ENCODE measurements around the gene TP53I11.

TP53I11 gene, protein sequence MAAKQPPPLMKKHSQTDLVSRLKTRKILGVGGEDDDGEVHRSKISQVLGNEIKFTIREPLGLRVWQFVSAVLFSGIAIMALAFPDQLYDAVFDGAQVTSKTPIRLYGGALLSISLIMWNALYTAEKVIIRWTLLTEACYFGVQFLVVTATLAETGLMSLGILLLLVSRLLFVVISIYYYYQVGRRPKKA

DNA sequence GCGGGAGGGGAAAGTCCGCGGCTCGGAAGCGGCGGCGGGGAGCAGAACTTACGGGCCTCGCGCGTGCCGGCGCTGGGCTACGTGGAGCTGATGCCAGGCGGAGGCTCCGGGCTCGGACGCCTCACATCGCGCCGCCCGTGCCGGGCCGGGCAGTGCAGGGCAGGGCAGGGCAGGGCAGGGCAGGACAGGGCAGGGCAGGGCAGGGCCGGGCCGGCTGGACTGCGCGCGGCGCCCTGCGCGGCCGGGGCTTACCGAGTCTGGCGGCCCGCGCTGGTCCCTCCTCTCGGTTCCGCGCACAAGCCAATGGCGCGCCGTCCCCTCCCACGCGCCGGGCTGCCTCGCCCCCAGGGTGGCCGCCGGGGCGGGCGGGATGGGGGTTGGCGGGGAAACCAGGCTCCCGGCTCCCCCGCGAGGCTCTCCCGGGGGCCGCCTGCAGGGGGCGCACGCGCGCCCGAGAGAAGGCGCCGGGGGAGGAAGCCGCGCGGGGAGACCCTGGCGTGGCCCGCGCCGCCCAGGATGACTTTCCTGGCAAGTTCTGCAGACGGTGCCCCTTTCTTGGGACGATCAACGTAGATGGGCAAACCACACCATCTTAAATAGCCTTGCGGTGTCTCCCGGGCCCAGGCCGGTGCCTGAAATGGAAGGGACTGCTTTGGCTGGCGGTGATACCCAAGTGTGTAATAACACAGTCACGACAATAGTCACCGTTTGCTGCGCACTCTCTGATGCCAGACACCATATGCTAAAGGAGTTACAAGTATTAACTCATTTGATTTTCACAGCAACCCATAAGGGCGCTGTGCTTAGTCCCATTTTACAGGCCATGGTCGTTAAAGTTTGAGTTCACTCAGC is at the start of gene TP53I11:
Gene TP53I11 (minus strand): TSS at position 259 of the 852 bp plus-strand sequence. CDS start 12,548 bp downstream, outside the sequence.
- TF ChIP-seq MYC (IDR thresholded peaks at IDR 0.05; ENCODE audit: low read depth, low read length) = no peak
- TF ChIP-seq, protein P1, sequence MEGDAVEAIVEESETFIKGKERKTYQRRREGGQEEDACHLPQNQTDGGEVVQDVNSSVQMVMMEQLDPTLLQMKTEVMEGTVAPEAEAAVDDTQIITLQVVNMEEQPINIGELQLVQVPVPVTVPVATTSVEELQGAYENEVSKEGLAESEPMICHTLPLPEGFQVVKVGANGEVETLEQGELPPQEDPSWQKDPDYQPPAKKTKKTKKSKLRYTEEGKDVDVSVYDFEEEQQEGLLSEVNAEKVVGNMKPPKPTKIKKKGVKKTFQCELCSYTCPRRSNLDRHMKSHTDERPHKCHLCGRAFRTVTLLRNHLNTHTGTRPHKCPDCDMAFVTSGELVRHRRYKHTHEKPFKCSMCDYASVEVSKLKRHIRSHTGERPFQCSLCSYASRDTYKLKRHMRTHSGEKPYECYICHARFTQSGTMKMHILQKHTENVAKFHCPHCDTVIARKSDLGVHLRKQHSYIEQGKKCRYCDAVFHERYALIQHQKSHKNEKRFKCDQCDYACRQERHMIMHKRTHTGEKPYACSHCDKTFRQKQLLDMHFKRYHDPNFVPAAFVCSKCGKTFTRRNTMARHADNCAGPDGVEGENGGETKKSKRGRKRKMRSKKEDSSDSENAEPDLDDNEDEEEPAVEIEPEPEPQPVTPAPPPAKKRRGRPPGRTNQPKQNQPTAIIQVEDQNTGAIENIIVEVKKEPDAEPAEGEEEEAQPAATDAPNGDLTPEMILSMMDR (IDR thresholded peaks at IDR 0.05; ENCODE audit: low read depth, low read length) = peak; percentile 56
- TF ChIP-seq, protein P2, sequence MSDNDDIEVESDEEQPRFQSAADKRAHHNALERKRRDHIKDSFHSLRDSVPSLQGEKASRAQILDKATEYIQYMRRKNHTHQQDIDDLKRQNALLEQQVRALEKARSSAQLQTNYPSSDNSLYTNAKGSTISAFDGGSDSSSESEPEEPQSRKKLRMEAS (IDR thresholded peaks at IDR 0.05; ENCODE audit: low read depth, low read length) = no peak
- TF ChIP-seq POLR2A (IDR thresholded peaks at IDR 0.05; ENCODE audit: extremely low read depth, insufficient read length) = peak; percentile 40

DNA sequence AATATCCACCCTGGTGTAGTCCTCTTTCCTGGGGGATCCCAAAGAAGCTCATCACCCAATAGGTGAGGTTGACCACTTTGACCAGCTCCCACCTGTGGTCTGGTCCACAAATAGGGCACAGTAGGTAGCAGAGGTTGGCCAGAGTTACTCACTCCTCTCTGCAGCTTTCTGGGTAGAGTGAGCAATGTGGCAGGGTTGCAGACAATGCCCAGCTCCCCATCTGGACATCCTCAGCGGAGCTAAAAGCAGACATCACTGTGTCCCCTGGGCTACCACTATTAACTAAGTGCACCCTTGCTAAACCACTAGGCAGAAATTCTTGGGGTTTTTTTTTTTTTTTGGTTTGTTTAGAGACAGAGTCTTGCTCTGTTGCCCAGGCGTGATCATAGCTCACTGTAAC is 48.4 kb upstream of the TP53I11 start:
- no peak for DNase-seq (ENCODE audit: low read depth)
- no peak overlapping the region for H3K4me3 ChIP-seq (ENCODE audit: low read depth, low read length)
- TF ChIP-seq, protein P1 (IDR thresholded peaks at IDR 0.05; ENCODE audit: low read depth, low read length) = no peak
- TF ChIP-seq POLR2A (IDR thresholded peaks at IDR 0.05; ENCODE audit: extremely low read depth, insufficient read length) = no peak
- TF ChIP-seq, protein P2 (IDR thresholded peaks at IDR 0.05; ENCODE audit: low read depth, low read length) = no peak
- no peak for TF ChIP-seq MYC (IDR thresholded peaks at IDR 0.05; ENCODE audit: low read depth, low read length)

More for the DNA sequence above, at the start of gene TP53I11:
- H3K4me3 ChIP-seq (ENCODE audit: low read depth, low read length) = peak within 1 kb of the TSS; percentile 78
- peak; percentile 92 for DNase-seq (ENCODE audit: low read depth)

DNA sequence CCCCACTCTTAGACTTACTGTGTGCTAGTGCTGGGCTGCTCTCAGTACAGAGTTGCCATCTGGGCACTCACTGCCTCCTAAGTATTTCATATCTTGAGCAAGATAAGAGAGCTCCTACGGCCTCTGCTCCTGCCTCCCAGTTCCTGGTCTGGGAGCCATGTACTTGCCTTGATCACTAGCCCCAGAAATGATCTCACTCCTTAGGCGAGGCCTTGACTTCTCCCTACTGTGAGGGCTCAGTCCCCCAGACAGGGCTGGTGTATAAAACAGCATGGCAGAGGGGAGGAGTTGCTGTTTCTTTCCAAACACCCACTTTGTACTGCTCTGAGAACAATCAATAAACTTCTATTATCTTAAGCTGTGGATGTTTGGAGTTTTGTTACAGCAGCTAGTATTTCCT is 47.4 kb upstream of the TP53I11 start:
- TF ChIP-seq POLR2A (IDR thresholded peaks at IDR 0.05; ENCODE audit: extremely low read depth, insufficient read length) (no peak), MYC (IDR thresholded peaks at IDR 0.05; ENCODE audit: low read depth, low read length) (no peak)
- TF ChIP-seq, protein P2 (IDR thresholded peaks at IDR 0.05; ENCODE audit: low read depth, low read length) = no peak
- TF ChIP-seq, protein P1 (IDR thresholded peaks at IDR 0.05; ENCODE audit: low read depth, low read length) = no peak
- H3K4me3 ChIP-seq (ENCODE audit: low read depth, low read length) = no peak overlapping the region
- no peak for DNase-seq (ENCODE audit: low read depth)

DNA sequence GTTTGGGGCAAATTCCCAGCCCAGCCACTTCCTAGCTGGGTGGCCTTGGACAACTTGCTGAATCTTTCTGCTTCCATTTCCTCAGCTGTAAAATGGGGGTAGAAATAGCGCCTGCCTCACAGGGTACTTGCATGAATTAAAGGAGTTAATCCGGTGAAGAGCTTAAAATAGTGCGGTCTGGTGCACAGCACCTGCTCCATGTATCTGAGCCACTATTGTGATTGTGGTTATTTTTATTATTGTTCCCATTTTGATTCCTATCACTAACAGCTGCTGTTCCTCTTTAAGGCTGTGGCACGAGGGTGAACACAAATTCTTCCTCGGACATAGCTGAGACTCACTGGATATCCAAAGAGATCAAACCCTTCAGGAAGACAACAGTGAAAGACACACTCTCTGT is 46.9 kb upstream of the TP53I11 start:
- no peak overlapping the region for H3K4me3 ChIP-seq (ENCODE audit: low read depth, low read length)
- no peak for DNase-seq (ENCODE audit: low read depth)
- TF ChIP-seq, protein P2 (IDR thresholded peaks at IDR 0.05; ENCODE audit: low read depth, low read length) = no peak
- TF ChIP-seq POLR2A (IDR thresholded peaks at IDR 0.05; ENCODE audit: extremely low read depth, insufficient read length) (no peak), MYC (IDR thresholded peaks at IDR 0.05; ENCODE audit: low read depth, low read length) (no peak)
- TF ChIP-seq, protein P1 (IDR thresholded peaks at IDR 0.05; ENCODE audit: low read depth, low read length) = no peak

DNA sequence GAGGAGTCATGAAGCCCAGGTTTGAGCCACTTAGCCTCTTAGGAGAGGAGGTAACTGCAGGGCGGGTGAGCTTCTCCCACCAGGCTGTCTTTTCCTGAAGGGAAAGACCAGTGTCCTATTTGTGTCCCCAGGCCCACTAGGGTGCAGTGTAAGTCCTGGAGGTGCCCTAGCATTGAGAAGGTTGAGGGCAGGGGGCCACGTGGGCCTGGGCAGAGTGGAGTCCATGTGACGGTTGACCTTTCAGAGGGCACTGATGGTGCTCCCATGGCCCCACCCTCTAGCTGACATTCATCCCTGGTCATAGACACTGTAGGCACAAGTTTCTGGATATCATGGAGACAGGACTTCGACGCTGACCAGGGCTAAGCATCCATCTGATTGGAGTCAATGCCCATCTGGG is 44.1 kb upstream of the TP53I11 start:
- TF ChIP-seq MYC (IDR thresholded peaks at IDR 0.05; ENCODE audit: low read depth, low read length) (no peak), POLR2A (IDR thresholded peaks at IDR 0.05; ENCODE audit: extremely low read depth, insufficient read length) (no peak)
- TF ChIP-seq, protein P2 (IDR thresholded peaks at IDR 0.05; ENCODE audit: low read depth, low read length) = no peak
- TF ChIP-seq, protein P1 (IDR thresholded peaks at IDR 0.05; ENCODE audit: low read depth, low read length) = no peak

More for the DNA sequence above, 44.1 kb upstream of the TP53I11 start:
- no peak overlapping the region for H3K4me3 ChIP-seq (ENCODE audit: low read depth, low read length)
- DNase-seq (ENCODE audit: low read depth) = no peak

Data from NB4 (cell line).